H1 (cell line): ENCODE results near the gene CDK16. TPM values are rescaled to one million over a fixed set of nuclear protein-coding genes. Genes with fewer than 3 reads are reported as not detected.

Experiments
- CTCF ChIA-PET: fragments of 300-600 bp; sonication (Branson Sonifier 250); formaldehyde crosslinking; loops from one replicate; lab custom pipeline; 2021; ENCODE audit not compliant: partially characterized antibody; lab: Charles Lee
- POLR2A ChIA-PET: fragments of 300-600 bp; sonication (Branson Sonifier 250); formaldehyde crosslinking; loops from one replicate; lab custom pipeline; 2021; ENCODE audit warnings: inconsistent platforms; ENCODE audit not compliant: partially characterized antibody; lab: Charles Lee
- DNase-seq, 2 experiments: peaks; one replicate each; pipeline versions ENCODE4 v3.0.0 to v3.0.0-alpha.2; 2010 to 2022; ENCODE audit warnings: low spot score in 2 of 2, low read depth in 1 of 2, mixed read lengths in 1 of 2
- FAIRE-seq: peaks from 2 replicates; lab custom pipeline; 2011; peaks lifted over from hg19 to GRCh38; lab: Jason Lieb, UNC
- H2AFZ ChIP-seq: 2 replicates; pipeline ENCODE4 v1.8.1; 2012; ENCODE audit warnings: low read length, inconsistent platforms
- H2AK5ac ChIP-seq: 2 replicates; pipeline ENCODE4 v1.6.1; 2013; ENCODE audit warnings: low read depth, low read length
- H2BK120ac ChIP-seq: replicated peaks from 2 replicates; pipeline ENCODE3; 2013; ENCODE audit warnings: low read depth, low read length, inconsistent platforms
- H2BK12ac ChIP-seq: 2 replicates; pipeline ENCODE4 v1.6.1; 2013; ENCODE audit warnings: low read depth, low read length
- H2BK15ac ChIP-seq: 2 replicates; pipeline ENCODE4 v1.6.1; 2013; ENCODE audit warnings: low read length
- H2BK20ac ChIP-seq: 2 replicates; pipeline ENCODE4 v1.6.1; 2013; ENCODE audit warnings: low read length
- H2BK5ac ChIP-seq: 2 replicates; pipeline ENCODE4 v1.6.1; 2013; ENCODE audit warnings: low read depth, low read length
- H3K14ac ChIP-seq: 2 replicates; pipeline ENCODE4 v1.6.1; 2013; ENCODE audit warnings: inconsistent platforms; ENCODE audit not compliant: insufficient read length
- H3K18ac ChIP-seq: 2 replicates; pipeline ENCODE4 v1.6.1; 2013; ENCODE audit warnings: low read length; ENCODE audit errors: extremely low read depth
- H3K23ac ChIP-seq: 2 replicates; pipeline ENCODE4 v1.6.1; 2013; ENCODE audit warnings: inconsistent platforms; ENCODE audit not compliant: insufficient read length
- H3K23me2 ChIP-seq: 2 replicates; pipeline ENCODE4 v1.6.1; 2013; ENCODE audit warnings: low read depth, low read length
- H3K27ac ChIP-seq: 2 replicates; pipeline ENCODE4 v1.6.1; 2011; ENCODE audit warnings: low read depth, low read length, inconsistent platforms
- H3K27me3 ChIP-seq, 4 experiments: replicated peaks in 1 of 4; 1 replicate in 1 of 4; 2 replicates in 3 of 4; pipeline versions ENCODE4 v1.6.1 to v1.8.1; 2011 to 2013; ENCODE audit warnings: low read length in 3 of 4, mild to moderate bottlenecking in 3 of 4, inconsistent platforms in 2 of 4, mixed read lengths in 2 of 4, moderate library complexity in 1 of 4; ENCODE audit not compliant: control insufficient read depth in 3 of 4, insufficient read depth in 3 of 4; ENCODE audit errors: extremely low read depth in 1 of 4
- H3K36me3 ChIP-seq, 4 experiments: 2 replicates each; pipeline versions ENCODE4 v1.6.1 to v1.8.1; 2011 to 2013; ENCODE audit warnings: mild to moderate bottlenecking in 4 of 4, low read length in 3 of 4, moderate library complexity in 2 of 4, control low read depth in 1 of 4, inconsistent platforms in 1 of 4; ENCODE audit not compliant: insufficient read depth in 4 of 4, control insufficient read depth in 2 of 4
- H3K4ac ChIP-seq: replicated peaks from 2 replicates; pipeline ENCODE3; 2013; ENCODE audit warnings: low read length, low read depth, mixed read lengths, inconsistent platforms; ENCODE audit not compliant: insufficient read length
- H3K4me1 ChIP-seq, 4 experiments: replicated peaks in 1 of 4; 1 replicate in 1 of 4; 2 replicates in 3 of 4; pipeline versions ENCODE4 v1.6.1 to v1.8.1; 2011 to 2013; ENCODE audit warnings: low read length in 3 of 4, inconsistent platforms in 2 of 4, mixed read lengths in 1 of 4; ENCODE audit not compliant: insufficient read depth in 4 of 4, control insufficient read depth in 3 of 4
- H3K4me2 ChIP-seq, 2 experiments: 2 replicates each; pipeline versions ENCODE4 v1.6.1 to v1.8.1; 2011 to 2013; ENCODE audit warnings: low read depth in 2 of 2, low read length in 2 of 2, control low read depth in 1 of 2, inconsistent platforms in 1 of 2, mild to moderate bottlenecking in 1 of 2; ENCODE audit not compliant: insufficient read depth in 1 of 2
- H3K4me3 ChIP-seq, 4 experiments: fragments of 200-600, 300-600 bp in 1 of 4; sonication (generic), shearing (Covaris generic), sonication (Bioruptor Twin) in 1 of 4; 2 replicates each; pipeline versions ENCODE4 v1.5.1 to v1.8.1; 2011 to 2016; ENCODE audit warnings: low read length in 4 of 4, low read depth in 3 of 4, control low read depth in 2 of 4, inconsistent platforms in 2 of 4, mild to moderate bottlenecking in 2 of 4, mixed read lengths in 1 of 4, moderate library complexity in 1 of 4; ENCODE audit not compliant: insufficient read depth in 2 of 4; ENCODE audit errors: extremely low read depth in 1 of 4
- H3K56ac ChIP-seq: replicated peaks from 2 replicates; pipeline ENCODE3; 2013; ENCODE audit warnings: low read depth, mild to moderate bottlenecking, mixed read lengths, low read length, inconsistent platforms; ENCODE audit not compliant: insufficient read length
- H3K79me1 ChIP-seq: 2 replicates; pipeline ENCODE4 v1.6.1; 2013; ENCODE audit warnings: low read depth, low read length, control low read depth
- H3K79me2 ChIP-seq, 2 experiments: 2 replicates each; pipeline versions ENCODE4 v1.6.1 to v1.8.1; 2012 to 2013; ENCODE audit warnings: low read length in 2 of 2, mild to moderate bottlenecking in 2 of 2, inconsistent platforms in 1 of 2; ENCODE audit not compliant: insufficient read depth in 2 of 2, control insufficient read depth in 1 of 2
- H3K9ac ChIP-seq, 4 experiments: replicated peaks in 1 of 4; 1 replicate in 1 of 4; 2 replicates in 3 of 4; pipeline versions ENCODE4 v1.6.1 to v1.8.1; 2011 to 2013; ENCODE audit warnings: low read depth in 3 of 4, low read length in 3 of 4, control low read depth in 2 of 4, mild to moderate bottlenecking in 2 of 4, moderate library complexity in 2 of 4, inconsistent platforms in 1 of 4; ENCODE audit errors: extremely low read depth in 1 of 4
- H3K9me3 ChIP-seq, 2 experiments: 2 replicates each; pipeline versions ENCODE4 v1.6.1 to v1.8.1; 2012 to 2013; ENCODE audit warnings: mild to moderate bottlenecking in 2 of 2, moderate library complexity in 2 of 2, control low read depth in 1 of 2, inconsistent platforms in 1 of 2, low read depth in 1 of 2, low read length in 1 of 2, mixed read lengths in 1 of 2; ENCODE audit not compliant: insufficient read depth in 2 of 2
- H4K20me1 ChIP-seq, 2 experiments: replicated peaks in 1 of 2; 2 replicates each; pipeline versions ENCODE3 to v1.8.1; 2011 to 2013; ENCODE audit warnings: inconsistent platforms in 2 of 2, low read length in 2 of 2, mild to moderate bottlenecking in 1 of 2; ENCODE audit not compliant: insufficient read depth in 2 of 2, control insufficient read depth in 1 of 2
- H4K5ac ChIP-seq: 2 replicates; pipeline ENCODE4 v1.6.1; 2013; ENCODE audit warnings: low read length, low read depth, mixed read lengths, inconsistent platforms; ENCODE audit not compliant: insufficient read length
- H4K8ac ChIP-seq: 2 replicates; pipeline ENCODE4 v1.8.0; 2013; ENCODE audit warnings: mild to moderate bottlenecking, moderate library complexity, low read length, inconsistent platforms; ENCODE audit not compliant: insufficient read depth; ENCODE audit errors: extremely low read depth
- H4K91ac ChIP-seq: replicated peaks from 2 replicates; pipeline ENCODE3; 2013; ENCODE audit warnings: low read length, mixed read lengths, inconsistent platforms; ENCODE audit not compliant: insufficient read length
- CBX8 ChIP-seq: fragments of 300-800, 300-1000 bp; sonication (generic); IDR thresholded peaks from 2 replicates; pipeline ENCODE4 v1.7.1; 2016; ENCODE audit warnings: low read depth, low read length, borderline replicate concordance
- RAD21 ChIP-seq, 2 experiments: IDR thresholded peaks in 1 of 2; conservative IDR thresholded peaks in 1 of 2; 2 replicates each; pipeline ENCODE4 v1.6.1; 2011; ENCODE audit warnings: low read depth in 2 of 2, low read length in 2 of 2, improper control_type of control experiment in 1 of 2, inconsistent platforms in 1 of 2, mild to moderate bottlenecking in 1 of 2, moderate library complexity in 1 of 2
- TEAD4 ChIP-seq: IDR thresholded peaks from 2 replicates; pipeline ENCODE4 v1.6.1; 2012; ENCODE audit warnings: low read depth, low read length, inconsistent platforms, mixed read lengths
- WGBS, 2 experiments: shearing (Covaris generic) in 1 of 2; methylation state at CpG; one replicate each; pipeline versions ENCODE4 v1.1.6 to v1.1.7; 2013 to 2015; ENCODE audit warnings: low lambda C conversion rate in 2 of 2, mixed read lengths in 2 of 2, inconsistent platforms in 1 of 2, low coverage in 1 of 2, missing lambda C conversion rate in 1 of 2; ENCODE audit not compliant: insufficient replicate concordance in 2 of 2, insufficient coverage in 1 of 2, insufficient read length in 1 of 2; ENCODE audit errors: extremely low coverage in 1 of 2, missing lambda C conversion rate in 1 of 2; 5-methylcytosine and 5-hydroxymethylcytosine counted together
- polyA plus RNA-seq, 7 experiments: library from polyadenylated mRNA; depleted of rRNA in 3 of 7; stranded (reverse) in 5 of 7; unstranded in 2 of 7; fragments of >200 nt in 5 of 7; fragments of 200-250 nt in 2 of 7; gene quantifications; 1 replicate in 5 of 7; 2 replicates in 1 of 7; 4 replicates in 1 of 7; pipeline versions ENCODE4 v1.2.1 to v1.2.3, GENCODE V29; 2011 to 2013; ENCODE audit warnings: missing spikeins in 2 of 7, mixed read lengths in 2 of 7
- total RNA-seq: library from RNA; stranded (reverse); fragmentation: NEBNext Ultra II Directional; extraction: Animal tissue kit (Norgen Biotek cat#: 25700); gene quantifications from 2 replicates; pipeline ENCODE4 v1.2.1, GENCODE V29; 2021

The CDK16 gene
- total and polyA plus RNA-seq, 2 of the 8 experiments (the other 6 are each of a cell fraction or from before 2014, with no cell fraction given), result 124 to 204 TPM

DNA sequence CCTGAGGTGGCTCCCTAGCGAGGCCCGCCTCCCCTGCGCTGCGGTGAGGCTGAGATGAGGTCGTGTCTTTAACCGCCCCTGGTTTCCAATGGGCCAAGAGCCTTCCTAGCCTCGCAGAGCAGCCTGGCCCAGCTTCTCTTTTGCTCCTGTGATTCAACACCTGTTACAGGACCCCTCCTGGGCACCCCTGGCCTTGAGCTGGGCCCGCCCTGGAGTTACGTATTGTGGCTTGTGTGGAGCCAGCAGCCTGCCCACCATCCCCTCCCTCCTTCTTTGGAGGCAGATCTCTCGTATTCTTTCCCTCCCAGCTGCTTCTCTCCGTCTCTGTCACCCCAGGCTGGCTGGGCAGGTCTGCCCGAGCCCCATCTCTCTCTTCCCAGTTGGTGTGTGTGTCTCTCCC lies 44.1 kb upstream of the CDK16 start:
- H2BK20ac ChIP-seq, result no peak overlapping the region
- H3K4me1 ChIP-seq, result no peaks in the 10 kb centered on the region
- no peak for TF ChIP-seq RAD21 (IDR thresholded peaks at IDR 0.05 in 1 of 2, conservative IDR thresholded peaks at IDR 0.05 in 1 of 2; ENCODE audit: low read depth in 2 of 2, low read length in 2 of 2)
- TF ChIP-seq CBX8, result no peak
- no peak for TF ChIP-seq TEAD4
- no peak overlapping the region for H3K4me2 ChIP-seq
- H3K27ac ChIP-seq, result no peak overlapping the region
- peaks cover 0 to 4% of the 10 kb centered on the region in 2 experiments for H4K20me1 ChIP-seq
- H3K14ac ChIP-seq, result no peak overlapping the region
- no peak overlapping the region for H3K18ac ChIP-seq
- no peak overlapping the region for H3K9ac ChIP-seq
- no peak overlapping the region for H2AK5ac ChIP-seq
- 91% methylated on average over 8 of the region's 12 CpGs; no CpG with 5 or more reads in 1 of the 2 experiments for WGBS, 2 experiments
- no peak overlapping the region for H4K91ac ChIP-seq
- H4K8ac ChIP-seq, result no peak overlapping the region; the same call in 1 of the 2 replicates
- no peak overlapping the region for H3K4me3 ChIP-seq
- POLR2A ChIA-PET, result no interaction called here
- H3K79me1 ChIP-seq, result no peaks in the 10 kb centered on the region; the same call in 1 of the 2 replicates
- no peak overlapping the region for H2BK15ac ChIP-seq
- no peak overlapping the region for H4K5ac ChIP-seq
- FAIRE-seq, result no peak
- no peaks in the 10 kb centered on the region for H3K23me2 ChIP-seq
- H2BK120ac ChIP-seq, result no peak overlapping the region
- H3K36me3 ChIP-seq, result peaks cover 2 to 42% (median 25%) of the 10 kb centered on the region in 4 experiments; a peak in 7 of 8 replicates
- H3K79me2 ChIP-seq, result no peaks in the 10 kb centered on the region
- no peak overlapping the region for H3K56ac ChIP-seq
- H3K27me3 ChIP-seq, result no peaks in the 10 kb centered on the region
- no peak overlapping the region for H2BK12ac ChIP-seq
- H2BK5ac ChIP-seq, result no peak overlapping the region
- DNase-seq, result no peak
- CTCF ChIA-PET, result interaction anchor here (1.4 kb wide), 1 partner anchor 14 kb away, joined by 4 read pairs; no protein-coding TSS in a partner anchor
- no peak overlapping the region for H3K23ac ChIP-seq
- no peak overlapping the region for H2AFZ ChIP-seq
- H3K4ac ChIP-seq, result no peak overlapping the region
- no peaks in the 10 kb centered on the region for H3K9me3 ChIP-seq
